ENCODE results near the gene AOAH.

Gene AOAH

GRCh38 chr7:36526863-36527548, 197.3 kb downstream of the AOAH start:
- Histone ChIP-seq H3K4me1 (ENCODE audit: insufficient read depth, low read length) (no peaks in the 10 kb centered on the region), H3K9me3 (ENCODE audit: low read length) (no peaks in the 10 kb centered on the region), H3K27ac (ENCODE audit: low read depth, low read length) (no peak overlapping the region), H3K9ac (ENCODE audit: low read length) (no peak overlapping the region), H3K36me3 (ENCODE audit: insufficient read depth, low read length) (no peaks in the 10 kb centered on the region), H3K27me3 (ENCODE audit: control insufficient read depth in 1 of 2, insufficient read depth in 2 of 2, low read length in 2 of 2) (no peaks in the 10 kb centered on the region), H3K4me3 (ENCODE audit: low read depth in 1 of 2, low read length in 2 of 2) (no peak overlapping the region)

GRCh38 chr7:36523371-36524101, 200.8 kb downstream of the AOAH start:
- no peaks in the 10 kb centered on the region for H3K4me1 ChIP-seq (ENCODE audit: insufficient read depth, low read length)
- H3K36me3 ChIP-seq (ENCODE audit: insufficient read depth, low read length): no peaks in the 10 kb centered on the region
- no peak overlapping the region for H3K27ac ChIP-seq (ENCODE audit: low read depth, low read length)

GRCh38 chr7:36522453-36523007, 201.8 kb downstream of the AOAH start:
- H3K9ac ChIP-seq (ENCODE audit: low read length): no peak overlapping the region
- no peak overlapping the region for H3K27ac ChIP-seq (ENCODE audit: low read depth, low read length)
- H3K36me3 ChIP-seq (ENCODE audit: insufficient read depth, low read length): no peaks in the 10 kb centered on the region
- H3K4me1 ChIP-seq (ENCODE audit: insufficient read depth, low read length): no peaks in the 10 kb centered on the region
- no peaks in the 10 kb centered on the region for H3K9me3 ChIP-seq (ENCODE audit: low read length)
- no peaks in the 10 kb centered on the region for H3K27me3 ChIP-seq (ENCODE audit: control insufficient read depth in 1 of 2, insufficient read depth in 2 of 2, low read length in 2 of 2)
- H3K4me3 ChIP-seq (ENCODE audit: low read depth in 1 of 2, low read length in 2 of 2): no peak overlapping the region

More at GRCh38 chr7:36523371-36524101, 200.8 kb downstream of the AOAH start:
- Histone ChIP-seq H3K9ac (ENCODE audit: low read length) (no peak overlapping the region), H3K9me3 (ENCODE audit: low read length) (no peaks in the 10 kb centered on the region), H3K27me3 (ENCODE audit: control insufficient read depth in 1 of 2, insufficient read depth in 2 of 2, low read length in 2 of 2) (no peaks in the 10 kb centered on the region), H3K4me3 (ENCODE audit: low read depth in 1 of 2, low read length in 2 of 2) (no peak overlapping the region)

GRCh38 chr7:36521911-36522310, 202.4 kb downstream of the AOAH start:
- H3K9me3 ChIP-seq (ENCODE audit: low read length): no peaks in the 10 kb centered on the region
- no peaks in the 10 kb centered on the region for H3K4me1 ChIP-seq (ENCODE audit: insufficient read depth, low read length)
- H3K36me3 ChIP-seq (ENCODE audit: insufficient read depth, low read length): no peaks in the 10 kb centered on the region
- H3K9ac ChIP-seq (ENCODE audit: low read length): no peak overlapping the region
- no peak overlapping the region for H3K27ac ChIP-seq (ENCODE audit: low read depth, low read length)
- no peak overlapping the region for H3K4me3 ChIP-seq (ENCODE audit: low read depth in 1 of 2, low read length in 2 of 2)
- no peaks in the 10 kb centered on the region for H3K27me3 ChIP-seq (ENCODE audit: control insufficient read depth in 1 of 2, insufficient read depth in 2 of 2, low read length in 2 of 2)

GRCh38 chr7:36521133-36521532, 203.2 kb downstream of the AOAH start:
- Histone ChIP-seq H3K4me1 (ENCODE audit: insufficient read depth, low read length) (no peaks in the 10 kb centered on the region), H3K9ac (ENCODE audit: low read length) (no peak overlapping the region), H3K36me3 (ENCODE audit: insufficient read depth, low read length) (no peaks in the 10 kb centered on the region), H3K27me3 (ENCODE audit: control insufficient read depth in 1 of 2, insufficient read depth in 2 of 2, low read length in 2 of 2) (no peaks in the 10 kb centered on the region), H3K9me3 (ENCODE audit: low read length) (no peaks in the 10 kb centered on the region), H3K27ac (ENCODE audit: low read depth, low read length) (no peak overlapping the region), H3K4me3 (ENCODE audit: low read depth in 1 of 2, low read length in 2 of 2) (no peak overlapping the region)

- Histone ChIP-seq H3K4me1 (ENCODE audit: insufficient read depth, low read length) (no peaks in the 10 kb centered on the region), H3K36me3 (ENCODE audit: insufficient read depth, low read length) (no peaks in the 10 kb centered on the region), H3K27me3 (ENCODE audit: control insufficient read depth in 1 of 2, insufficient read depth in 2 of 2, low read length in 2 of 2) (no peaks in the 10 kb centered on the region), H3K27ac (ENCODE audit: low read depth, low read length) (no peak overlapping the region), H3K4me3 (ENCODE audit: low read depth in 1 of 2, low read length in 2 of 2) (no peak overlapping the region), H3K9ac (ENCODE audit: low read length) (no peak overlapping the region), H3K9me3 (ENCODE audit: low read length) (no peaks in the 10 kb centered on the region)
Measured at GRCh38 chr7:36515847-36516246, 208.4 kb downstream of the AOAH start.

- Histone ChIP-seq H3K4me1 (ENCODE audit: insufficient read depth, low read length) (no peaks in the 10 kb centered on the region), H3K9ac (ENCODE audit: low read length) (no peak overlapping the region), H3K36me3 (ENCODE audit: insufficient read depth, low read length) (no peaks in the 10 kb centered on the region), H3K27me3 (ENCODE audit: control insufficient read depth in 1 of 2, insufficient read depth in 2 of 2, low read length in 2 of 2) (no peaks in the 10 kb centered on the region), H3K4me3 (ENCODE audit: low read depth in 1 of 2, low read length in 2 of 2) (no peak overlapping the region), H3K27ac (ENCODE audit: low read depth, low read length) (no peak overlapping the region), H3K9me3 (ENCODE audit: low read length) (no peaks in the 10 kb centered on the region)
Measured at GRCh38 chr7:36514289-36515243, 209.7 kb downstream of the AOAH start.

GRCh38 chr7:36513393-36513792, 210.9 kb downstream of the AOAH start:
- no peaks in the 10 kb centered on the region for H3K27me3 ChIP-seq (ENCODE audit: control insufficient read depth in 1 of 2, insufficient read depth in 2 of 2, low read length in 2 of 2)
- H3K4me1 ChIP-seq (ENCODE audit: insufficient read depth, low read length): no peaks in the 10 kb centered on the region
- H3K4me3 ChIP-seq (ENCODE audit: low read depth in 1 of 2, low read length in 2 of 2): no peak overlapping the region
- no peak overlapping the region for H3K27ac ChIP-seq (ENCODE audit: low read depth, low read length)
- H3K9me3 ChIP-seq (ENCODE audit: low read length): no peaks in the 10 kb centered on the region
- H3K36me3 ChIP-seq (ENCODE audit: insufficient read depth, low read length): no peaks in the 10 kb centered on the region
- no peak overlapping the region for H3K9ac ChIP-seq (ENCODE audit: low read length)

GRCh38 chr7:36512616-36513015, 211.7 kb downstream of the AOAH start:
- Histone ChIP-seq H3K9me3 (ENCODE audit: low read length) (no peaks in the 10 kb centered on the region), H3K4me1 (ENCODE audit: insufficient read depth, low read length) (no peaks in the 10 kb centered on the region), H3K4me3 (ENCODE audit: low read depth in 1 of 2, low read length in 2 of 2) (no peak overlapping the region), H3K27me3 (ENCODE audit: control insufficient read depth in 1 of 2, insufficient read depth in 2 of 2, low read length in 2 of 2) (no peaks in the 10 kb centered on the region), H3K9ac (ENCODE audit: low read length) (no peak overlapping the region), H3K36me3 (ENCODE audit: insufficient read depth, low read length) (no peaks in the 10 kb centered on the region), H3K27ac (ENCODE audit: low read depth, low read length) (no peak overlapping the region)

- Histone ChIP-seq H3K4me3 (ENCODE audit: low read depth in 1 of 2, low read length in 2 of 2) (no peak overlapping the region), H3K27me3 (ENCODE audit: control insufficient read depth in 1 of 2, insufficient read depth in 2 of 2, low read length in 2 of 2) (no peaks in the 10 kb centered on the region), H3K36me3 (ENCODE audit: insufficient read depth, low read length) (no peaks in the 10 kb centered on the region), H3K9ac (ENCODE audit: low read length) (no peak overlapping the region), H3K27ac (ENCODE audit: low read depth, low read length) (no peak overlapping the region), H3K9me3 (ENCODE audit: low read length) (no peaks in the 10 kb centered on the region), H3K4me1 (ENCODE audit: insufficient read depth, low read length) (no peaks in the 10 kb centered on the region)
Measured at GRCh38 chr7:36509962-36510361, 214.3 kb downstream of the AOAH start.
